Stimulated activated naive CD8-positive, alpha-beta T cell treated with anti-CD3 and anti-CD28 coated beads, Interleukin-15, amount 100 ng/mL, for 72 hours (primary cell): Measurements from ENCODE around the gene CBARP.

Experiments used
- ATAC-seq: fragments of 150-1000 bp; cut with Tn5 transposase; 2 replicates; pipeline ENCODE4 v1.10.0; 2021; ENCODE audit warnings: mild to moderate bottlenecking, moderate library complexity
- DNase-seq, 2 donors: peaks; one replicate each; pipeline ENCODE4 v3.0.0; 2021 to 2022
- H3K27ac Mint-ChIP-seq, 2 donors: one replicate each; pipeline ENCODE4 v1.8.0; 2022; ENCODE audit warnings: mild to moderate bottlenecking in 2 of 2, mixed read lengths in 2 of 2, moderate library complexity in 2 of 2
- H3K27me3 Mint-ChIP-seq: one replicate; pipeline ENCODE4 v1.8.0; 2022; ENCODE audit warnings: mixed read lengths
- H3K4me1 Mint-ChIP-seq: one replicate; pipeline ENCODE4 v1.8.0; 2022; ENCODE audit warnings: mild to moderate bottlenecking, mixed read lengths
- H3K4me3 Mint-ChIP-seq, 2 donors: one replicate each; pipeline ENCODE4 v1.8.0; 2022; ENCODE audit warnings: mild to moderate bottlenecking in 2 of 2, mixed read lengths in 2 of 2, moderate library complexity in 1 of 2
- H3K9me3 Mint-ChIP-seq, 2 donors: one replicate each; pipeline ENCODE4 v1.8.0; 2022; ENCODE audit warnings: mixed read lengths in 2 of 2

The CBARP gene

GRCh38 chr19:1223018-1223855 is 14.6 kb downstream of the CBARP start:
- DNase-seq: peak in 1 of 2 donors; percentile 41
- Mint-ChIP-seq H3K27me3 (no peaks in the 10 kb centered on the region), H3K4me3 (no peak overlapping the region), H3K4me1 (no peaks in the 10 kb centered on the region), H3K27ac (no peak overlapping the region), H3K9me3 (no peaks in the 10 kb centered on the region)
- peak; percentile 19 for ATAC-seq

DNA sequence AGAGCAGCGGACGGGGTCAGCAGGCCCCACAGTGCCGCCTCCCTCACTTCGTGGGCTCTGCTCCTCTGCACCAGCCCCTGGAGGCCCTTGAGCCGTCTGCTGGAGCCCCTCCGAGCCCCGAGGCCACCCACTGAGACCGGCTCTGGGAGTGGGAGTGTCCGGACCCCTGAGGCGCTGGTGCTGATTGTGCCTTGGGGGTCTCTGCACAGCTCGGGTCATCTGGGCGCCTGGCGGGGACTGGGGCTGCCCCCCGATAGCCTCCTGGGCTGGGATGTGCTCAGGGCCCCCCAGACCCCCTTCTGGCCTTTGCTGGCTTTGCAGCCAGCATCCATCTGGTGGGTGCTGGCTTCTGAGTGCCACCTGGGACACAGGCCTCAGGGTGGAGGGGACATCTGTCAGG is 15.4 kb downstream of the CBARP start:
- Mint-ChIP-seq H3K4me1 (peaks cover 4% of the 10 kb centered on the region), H3K27me3 (no peaks in the 10 kb centered on the region), H3K27ac (no peak overlapping the region), H3K9me3 (no peaks in the 10 kb centered on the region), H3K4me3 (no peak overlapping the region)
- DNase-seq (no peak), ATAC-seq (no peak)

- Mint-ChIP-seq H3K27ac (no peak overlapping the region), H3K9me3 (no peaks in the 10 kb centered on the region), H3K4me3 (no peak overlapping the region), H3K4me1 (peaks cover 9% of the 10 kb centered on the region), H3K27me3 (no peaks in the 10 kb centered on the region)
- no peak for DNase-seq
- no peak for ATAC-seq
Measured at GRCh38 chr19:1221904-1222255, 15.9 kb downstream of the CBARP start.

- ATAC-seq (no peak), DNase-seq (no peak)
- Mint-ChIP-seq H3K9me3 (no peaks in the 10 kb centered on the region), H3K4me1 (peaks cover 11% of the 10 kb centered on the region), H3K4me3 (no peak overlapping the region), H3K27me3 (no peaks in the 10 kb centered on the region), H3K27ac (no peak overlapping the region)
Measured at GRCh38 chr19:1220976-1221903, 16.6 kb downstream of the CBARP start.

DNA sequence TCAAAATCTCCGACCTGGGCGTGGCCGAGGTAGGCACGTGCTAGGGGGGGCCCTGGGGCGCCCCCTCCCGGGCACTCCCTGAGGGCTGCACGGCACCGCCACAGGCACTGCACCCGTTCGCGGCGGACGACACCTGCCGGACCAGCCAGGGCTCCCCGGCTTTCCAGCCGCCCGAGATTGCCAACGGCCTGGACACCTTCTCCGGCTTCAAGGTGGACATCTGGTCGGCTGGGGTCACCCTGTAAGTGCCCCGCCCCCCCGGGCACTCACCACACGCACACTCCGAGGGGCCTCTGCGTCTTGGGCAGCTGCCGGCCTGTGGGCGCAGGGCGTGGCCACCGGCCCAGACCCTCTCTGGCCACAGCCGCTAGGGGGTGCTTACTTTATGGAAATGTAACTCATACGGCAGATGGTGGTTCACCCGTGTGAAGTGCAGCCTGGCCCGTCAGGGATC is 17.3 kb downstream of the CBARP start:
- DNase-seq: no peak
- Mint-ChIP-seq H3K27ac (no peak overlapping the region), H3K4me1 (peaks cover 11% of the 10 kb centered on the region), H3K9me3 (no peaks in the 10 kb centered on the region), H3K27me3 (no peaks in the 10 kb centered on the region), H3K4me3 (no peak overlapping the region)
- ATAC-seq: no peak

GRCh38 chr19:1219786-1220476 is 17.9 kb downstream of the CBARP start:
- Mint-ChIP-seq H3K27me3 (no peaks in the 10 kb centered on the region), H3K4me3 (no peak overlapping the region), H3K9me3 (no peaks in the 10 kb centered on the region), H3K27ac (no peak overlapping the region), H3K4me1 (peaks cover 11% of the 10 kb centered on the region)
- DNase-seq (no peak), ATAC-seq (no peak)

GRCh38 chr19:1218751-1219567 is 18.8 kb downstream of the CBARP start:
- Mint-ChIP-seq H3K4me1 (peaks cover 17% of the 10 kb centered on the region), H3K4me3 (no peak overlapping the region)

GRCh38 chr19:1217366-1217765 is 20.4 kb downstream of the CBARP start:
- no peak for DNase-seq
- ATAC-seq: no peak
- H3K27me3 Mint-ChIP-seq: no peaks in the 10 kb centered on the region
- peak overlapping the region in 1 of 2 donors; percentile 34 for H3K27ac Mint-ChIP-seq
- H3K9me3 Mint-ChIP-seq: no peaks in the 10 kb centered on the region
- peaks cover 28% of the 10 kb centered on the region for H3K4me1 Mint-ChIP-seq
- no peak overlapping the region for H3K4me3 Mint-ChIP-seq

More at GRCh38 chr19:1218751-1219567, 18.8 kb downstream of the CBARP start:
- Mint-ChIP-seq H3K27me3 (no peaks in the 10 kb centered on the region), H3K9me3 (no peaks in the 10 kb centered on the region), H3K27ac (no peak overlapping the region)
- DNase-seq (no peak), ATAC-seq (no peak)

DNA sequence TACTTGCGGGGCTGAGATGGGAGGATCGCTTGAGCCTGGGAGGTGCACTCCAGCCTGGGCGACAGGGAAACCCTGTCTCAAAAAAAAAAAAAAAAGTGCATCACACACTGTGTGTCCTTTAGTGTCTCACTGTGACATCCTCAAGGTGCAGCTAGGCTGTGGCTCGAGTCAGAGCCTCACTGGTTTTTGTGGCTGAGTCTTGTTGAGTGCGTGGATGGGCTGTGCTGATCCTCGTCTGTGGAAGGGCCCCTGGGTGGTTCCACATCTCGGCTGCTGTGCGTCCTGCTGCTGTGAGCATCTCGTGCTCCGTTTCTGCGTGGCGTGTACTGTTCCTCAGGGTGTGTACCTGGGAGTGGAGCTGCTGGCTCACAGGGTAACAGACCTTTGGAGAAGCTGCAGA is 21.0 kb downstream of the CBARP start:
- Mint-ChIP-seq H3K4me3 (no peak overlapping the region), H3K4me1 (peaks cover 33% of the 10 kb centered on the region), H3K9me3 (no peaks in the 10 kb centered on the region), H3K27me3 (no peaks in the 10 kb centered on the region), H3K27ac (peak overlapping the region in 1 of 2 donors; percentile 34)
- DNase-seq: no peak
- ATAC-seq: no peak

DNA sequence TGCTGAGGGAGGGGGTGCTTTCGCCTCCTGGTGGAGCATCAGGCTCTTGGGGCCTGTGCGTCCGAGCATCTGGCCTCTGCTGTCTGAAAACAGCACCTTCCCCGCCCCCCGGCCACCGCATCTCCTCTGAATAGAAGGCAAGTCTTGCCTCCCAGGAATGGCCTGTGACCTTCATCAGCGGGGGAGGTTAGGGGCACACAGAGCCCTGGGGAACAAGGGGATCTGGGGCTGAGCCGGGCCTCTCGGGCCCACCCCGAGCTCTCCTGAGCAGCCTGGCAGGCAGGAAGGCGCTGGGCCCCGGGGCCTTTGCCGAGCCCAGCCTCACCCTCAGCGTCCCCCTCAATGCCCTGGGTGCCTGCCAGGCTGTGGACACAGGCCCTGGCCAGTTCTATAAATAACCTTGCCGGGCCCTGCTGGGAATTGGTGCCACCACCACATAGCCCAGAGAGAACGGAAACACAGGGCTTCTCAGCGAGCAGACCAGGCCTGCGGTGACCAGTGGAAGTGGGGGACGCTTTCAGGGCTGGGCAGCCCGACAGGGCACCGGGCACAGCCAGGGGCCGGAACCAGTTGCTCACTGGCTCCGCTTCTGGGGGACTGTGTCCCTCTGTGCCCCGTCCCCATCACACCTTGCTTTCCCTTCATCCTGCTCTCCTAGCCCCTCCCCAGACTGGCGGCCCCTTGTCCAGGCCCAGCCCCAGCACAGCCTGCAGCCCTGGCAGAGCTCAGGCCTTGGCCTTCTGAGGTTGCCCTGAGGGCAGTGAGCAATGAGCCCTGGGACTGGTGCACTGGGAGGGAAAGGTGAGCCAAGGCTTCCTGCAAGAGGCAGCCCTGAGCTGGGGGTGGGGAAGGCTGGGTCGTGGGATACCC is 22.7 kb downstream of the CBARP start:
- Mint-ChIP-seq H3K27me3 (no peaks in the 10 kb centered on the region), H3K4me1 (peaks cover 50% of the 10 kb centered on the region), H3K4me3 (no peak overlapping the region), H3K9me3 (no peaks in the 10 kb centered on the region), H3K27ac (peak overlapping the region in 1 of 2 donors; percentile 92)
- DNase-seq (no peak), ATAC-seq (no peak)

DNA sequence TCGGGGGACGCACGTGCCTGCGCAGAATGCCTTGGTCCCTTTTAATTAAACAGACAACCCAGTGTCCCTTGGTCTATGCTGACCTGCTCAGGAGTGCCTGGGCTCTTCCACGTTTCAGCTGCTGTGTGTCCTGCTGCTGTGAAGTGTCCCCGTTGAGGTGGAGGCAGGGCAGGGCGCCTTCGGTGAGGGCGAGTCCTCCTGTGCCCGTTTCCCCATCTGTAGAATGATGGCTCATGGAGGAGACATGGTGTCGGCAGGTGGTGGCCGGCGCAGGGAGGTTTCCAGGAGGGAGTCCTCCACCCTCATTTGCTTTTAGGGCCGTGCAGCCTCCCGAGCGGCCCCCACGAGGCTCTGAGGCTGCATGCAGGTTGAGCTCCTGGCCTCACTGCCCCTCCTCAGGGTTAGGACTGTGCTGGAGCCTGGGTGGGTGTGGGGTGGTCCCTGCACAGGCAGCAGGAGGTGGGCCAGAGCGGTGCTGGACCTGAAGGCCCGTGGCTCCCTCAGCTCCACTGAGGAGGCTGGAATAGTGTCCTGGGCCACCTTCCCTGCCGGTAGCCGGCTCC is 23.4 kb downstream of the CBARP start:
- H3K27ac Mint-ChIP-seq: peak overlapping the region; percentile 98
- no peaks in the 10 kb centered on the region for H3K9me3 Mint-ChIP-seq
- no peaks in the 10 kb centered on the region for H3K27me3 Mint-ChIP-seq
- DNase-seq (no peak), ATAC-seq (no peak)
- peaks cover 57% of the 10 kb centered on the region for H3K4me1 Mint-ChIP-seq
- H3K4me3 Mint-ChIP-seq: peak overlapping the region; percentile 82 to 93

DNA sequence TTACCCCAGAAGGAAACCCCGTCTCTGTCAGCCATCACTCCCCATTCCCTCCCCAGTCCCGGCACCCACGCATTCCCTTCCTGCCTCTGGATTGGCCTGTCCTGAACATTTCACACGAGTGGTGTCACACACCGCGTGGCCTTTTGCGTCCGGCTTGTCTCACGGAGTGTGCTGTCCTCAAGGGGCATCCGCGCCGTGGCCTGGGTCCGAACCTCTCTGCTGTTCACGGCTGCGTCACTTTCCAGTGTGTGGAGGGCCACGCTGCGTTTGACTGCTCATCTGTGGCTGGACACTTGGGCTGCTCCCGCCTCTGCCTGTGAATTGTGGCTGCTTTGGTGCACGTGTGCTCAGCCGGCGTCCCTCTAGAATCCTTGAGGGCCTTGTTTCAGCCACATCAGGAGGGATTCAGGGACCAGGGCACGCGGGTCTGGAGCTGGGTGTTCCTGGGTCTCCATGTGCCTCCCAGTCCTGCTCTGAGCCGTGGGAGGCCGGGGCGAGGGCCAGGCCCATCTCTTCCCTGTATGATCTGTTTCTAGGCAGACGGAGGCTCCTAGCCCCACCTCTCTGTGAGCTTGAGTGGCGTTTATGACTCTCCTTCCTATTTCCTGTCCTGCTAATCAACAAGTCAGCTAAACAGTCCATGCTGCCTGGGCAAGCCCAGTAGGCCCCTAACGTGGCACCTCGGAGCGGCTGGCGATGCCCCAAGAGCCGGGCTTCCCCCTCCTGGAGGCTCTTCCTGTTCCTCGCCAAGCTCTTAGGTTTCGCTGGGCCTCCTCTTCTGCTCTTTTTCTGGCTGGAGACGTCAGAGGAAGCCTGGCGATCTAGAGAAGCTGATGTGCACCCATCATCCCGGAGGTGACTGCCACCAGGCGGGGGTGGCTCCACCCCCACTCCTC is 24.2 kb downstream of the CBARP start:
- ATAC-seq: peak; percentile 98
- Mint-ChIP-seq H3K27me3 (no peaks in the 10 kb centered on the region), H3K4me1 (peaks cover 62% of the 10 kb centered on the region), H3K4me3 (peak overlapping the region; percentile 82 to 93), H3K27ac (peak overlapping the region; percentile 98), H3K9me3 (no peaks in the 10 kb centered on the region)
- peak in 1 of 2 donors; percentile 88 for DNase-seq
